Activated CD4-positive, alpha-beta T cell treated with anti-CD3 and anti-CD28 coated beads, Interleukin-2, amount 10 ng/mL, durations not matched to agents 7 days and 5 days (primary cell): ENCODE measurements around the gene BEX3. TPM values are rescaled to one million over a fixed set of nuclear protein-coding genes. Genes with fewer than 3 reads are reported as not detected.

Source experiments
- CTCF ChIA-PET: fragments of 350-600 bp; sonication (Branson Sonifier 250); formaldehyde crosslinking; loops from one replicate; lab custom pipeline; 2021; ENCODE audit warnings: antibody characterized with exemption; lab: Charles Lee
- POLR2A ChIA-PET: fragments of 350-600 bp; sonication (Branson Sonifier 250); formaldehyde crosslinking; loops from one replicate; lab custom pipeline; 2021; ENCODE audit warnings: antibody characterized with exemption; lab: Charles Lee
- DNase-seq: peaks from one replicate; pipeline ENCODE4 v3.0.0-alpha.2; 2020
- H3K27ac Mint-ChIP-seq: one replicate; pipeline ENCODE4 v1.8.0; 2021; ENCODE audit warnings: mild to moderate bottlenecking, moderate library complexity, mixed read lengths
- H3K27me3 Mint-ChIP-seq: one replicate; pipeline ENCODE4 v1.8.0; 2021; ENCODE audit warnings: mixed read lengths
- H3K36me3 Mint-ChIP-seq: one replicate; pipeline ENCODE4 v1.8.0; 2021; ENCODE audit warnings: low read depth, mixed read lengths
- H3K4me1 Mint-ChIP-seq: one replicate; pipeline ENCODE4 v1.8.0; 2021; ENCODE audit warnings: mixed read lengths
- H3K4me3 Mint-ChIP-seq: one replicate; pipeline ENCODE4 v1.8.0; 2021; ENCODE audit warnings: mild to moderate bottlenecking, moderate library complexity, mixed read lengths
- H3K9me3 Mint-ChIP-seq: one replicate; pipeline ENCODE4 v1.8.0; 2021; ENCODE audit warnings: mixed read lengths
- total RNA-seq, 2 experiments: library from RNA; stranded (reverse); gene quantifications; one replicate each; pipeline ENCODE4 v1.2.3, GENCODE V29; 2021

The BEX3 gene
- total RNA-seq, 2 experiments from 2014 or later: 5.4 to 6.3 TPM

DNA sequence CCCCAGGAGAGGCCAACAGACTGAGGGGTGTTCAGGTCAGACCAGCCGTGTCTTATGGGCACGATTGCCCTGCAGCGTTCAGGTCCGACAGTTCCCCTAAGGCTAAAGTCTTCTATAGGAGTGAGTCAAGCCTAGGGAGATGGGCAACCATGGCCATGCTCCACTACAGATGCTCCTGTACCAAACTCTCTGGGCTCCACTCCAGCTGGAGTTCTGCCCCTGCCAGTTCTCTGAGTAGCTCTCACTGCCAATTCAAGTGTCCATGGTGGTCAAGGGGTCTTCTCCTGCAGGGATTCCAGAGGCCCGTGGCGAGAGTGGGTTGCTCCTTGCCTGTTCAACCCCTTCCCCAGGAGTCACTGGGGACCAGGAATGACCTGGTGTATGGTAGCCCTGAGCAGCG is 38.2 kb downstream of the BEX3 start:
- no peaks in the 10 kb centered on the region for H3K27me3 Mint-ChIP-seq
- no peak overlapping the region for H3K27ac Mint-ChIP-seq
- no peak for DNase-seq
- H3K9me3 Mint-ChIP-seq: no peaks in the 10 kb centered on the region
- ChIA-PET POLR2A (no interaction called here), CTCF (no interaction called here)
- H3K36me3 Mint-ChIP-seq: no peaks in the 10 kb centered on the region
- H3K4me1 Mint-ChIP-seq: no peaks in the 10 kb centered on the region
- no peak overlapping the region for H3K4me3 Mint-ChIP-seq

DNA sequence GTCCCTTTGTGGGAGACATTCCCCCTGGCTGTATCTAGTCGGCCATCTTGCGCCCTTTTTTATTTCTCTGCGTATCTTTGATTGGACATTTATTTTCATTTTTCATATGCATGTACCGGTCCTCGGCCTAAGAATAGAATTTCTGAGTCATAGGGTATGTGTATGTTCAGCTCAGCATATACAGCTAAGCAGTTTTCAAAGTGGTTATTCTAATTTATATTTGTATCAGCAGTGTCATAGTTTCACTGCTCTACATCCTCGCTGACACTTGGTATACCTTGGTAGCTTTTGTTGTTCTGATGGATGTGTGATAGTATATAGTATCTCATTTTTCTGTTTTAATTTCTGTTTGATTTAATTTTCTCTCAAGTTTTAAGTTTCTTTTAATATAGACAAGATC is 38.7 kb downstream of the BEX3 start:
- ChIA-PET CTCF (no interaction called here), POLR2A (no interaction called here)
- no peaks in the 10 kb centered on the region for H3K9me3 Mint-ChIP-seq
- DNase-seq: no peak
- no peaks in the 10 kb centered on the region for H3K27me3 Mint-ChIP-seq
- no peak overlapping the region for H3K27ac Mint-ChIP-seq
- no peaks in the 10 kb centered on the region for H3K36me3 Mint-ChIP-seq
- no peak overlapping the region for H3K4me3 Mint-ChIP-seq
- no peaks in the 10 kb centered on the region for H3K4me1 Mint-ChIP-seq

DNA sequence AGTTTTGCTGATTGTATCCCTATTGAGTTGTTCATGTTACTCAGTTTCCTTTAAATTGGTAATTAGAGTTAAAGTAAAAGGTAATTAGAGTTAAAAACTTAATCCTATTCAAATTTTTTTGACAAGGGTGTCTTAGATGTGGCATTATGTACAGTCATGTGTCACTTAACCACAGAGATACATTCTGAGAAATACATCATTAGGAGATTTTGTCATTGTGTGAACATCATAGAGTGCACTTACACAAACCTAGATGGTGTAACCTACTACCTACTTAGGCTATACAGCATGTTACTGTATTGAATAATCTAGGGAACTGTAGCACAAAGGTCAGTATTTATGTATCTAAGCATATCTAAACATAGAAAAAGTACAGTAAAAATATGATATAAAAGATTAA is 39.2 kb downstream of the BEX3 start:
- Mint-ChIP-seq H3K4me1 (no peaks in the 10 kb centered on the region), H3K36me3 (no peaks in the 10 kb centered on the region), H3K27ac (no peak overlapping the region), H3K9me3 (no peaks in the 10 kb centered on the region), H3K4me3 (no peak overlapping the region), H3K27me3 (no peaks in the 10 kb centered on the region)
- no peak for DNase-seq
- ChIA-PET POLR2A (no interaction called here), CTCF (no interaction called here)

DNA sequence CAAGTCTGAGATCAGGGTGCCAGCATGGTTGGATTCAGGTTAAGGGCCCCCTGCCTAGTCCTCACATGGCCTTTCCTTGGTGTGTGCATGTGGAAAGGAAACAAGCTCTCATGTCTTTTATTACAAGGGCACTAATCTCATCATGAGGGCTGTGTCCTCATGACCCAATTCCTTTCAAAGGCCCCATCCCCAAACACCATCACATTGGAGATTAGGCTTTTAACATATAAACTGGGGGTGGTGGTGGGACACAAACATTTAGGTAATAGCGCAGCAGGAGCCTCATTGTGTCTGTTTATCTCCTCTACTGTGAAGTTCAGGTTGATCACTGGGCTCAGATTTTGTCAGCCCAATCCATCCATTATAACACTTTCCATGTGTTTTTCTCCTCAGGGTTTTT is 41.0 kb downstream of the BEX3 start:
- no peak overlapping the region for H3K27ac Mint-ChIP-seq

DNA sequence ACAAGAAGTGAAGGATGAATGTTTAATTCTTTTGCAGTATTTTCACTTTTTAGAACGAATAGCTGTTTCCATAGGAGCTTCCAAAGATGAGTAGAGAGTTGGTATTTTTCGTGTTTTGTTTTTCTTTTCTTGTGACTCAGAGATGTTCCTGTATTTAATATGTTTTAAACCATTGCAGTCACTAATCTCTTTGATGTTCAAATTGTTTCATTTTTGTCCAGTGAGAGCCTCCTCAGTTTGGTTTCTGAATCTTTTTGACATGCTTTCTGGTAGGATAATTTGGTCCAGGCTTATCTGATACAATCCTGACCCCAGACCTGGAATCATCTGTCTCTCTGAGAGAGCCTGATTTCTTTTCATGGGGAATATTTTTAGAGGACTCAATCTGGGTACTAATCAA is 41.6 kb downstream of the BEX3 start:
- Mint-ChIP-seq H3K4me1 (no peaks in the 10 kb centered on the region), H3K27ac (no peak overlapping the region), H3K4me3 (no peak overlapping the region), H3K36me3 (no peaks in the 10 kb centered on the region), H3K27me3 (no peaks in the 10 kb centered on the region), H3K9me3 (no peaks in the 10 kb centered on the region)
- DNase-seq: no peak
- ChIA-PET POLR2A (no interaction called here), CTCF (no interaction called here)

More for the DNA sequence above, 41.0 kb downstream of the BEX3 start:
- CTCF ChIA-PET: no interaction called here
- no peaks in the 10 kb centered on the region for H3K4me1 Mint-ChIP-seq
- no peak overlapping the region for H3K4me3 Mint-ChIP-seq
- no peaks in the 10 kb centered on the region for H3K9me3 Mint-ChIP-seq
- H3K36me3 Mint-ChIP-seq: no peaks in the 10 kb centered on the region
- POLR2A ChIA-PET: no interaction called here
- no peak for DNase-seq
- no peaks in the 10 kb centered on the region for H3K27me3 Mint-ChIP-seq

DNA sequence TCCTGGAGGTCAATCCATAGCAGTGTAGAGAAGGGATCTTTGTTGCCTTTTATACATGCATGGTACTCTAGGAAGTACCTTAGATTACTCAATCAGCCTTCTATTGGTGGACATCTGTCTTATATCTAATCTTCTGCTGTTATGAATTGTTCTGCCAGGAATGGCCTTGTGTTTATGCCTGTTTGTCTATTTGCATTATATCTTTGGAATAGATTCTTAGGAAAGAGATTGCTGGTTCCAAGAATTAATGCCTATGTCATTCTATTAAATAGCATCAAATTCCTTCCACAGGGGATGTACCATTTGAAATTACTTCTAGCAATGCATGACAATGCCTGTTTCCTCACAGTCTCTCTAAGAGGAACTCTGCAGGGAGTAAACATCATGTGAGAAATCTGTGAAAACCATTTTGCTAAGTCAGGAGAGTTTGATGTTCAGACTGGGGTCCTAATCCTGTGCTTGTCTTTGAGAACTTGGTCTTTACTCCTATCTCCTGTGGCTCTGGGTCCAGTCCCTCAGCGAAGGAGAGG is 42.5 kb downstream of the BEX3 start:
- H3K9me3 Mint-ChIP-seq: no peaks in the 10 kb centered on the region
- ChIA-PET POLR2A (no interaction called here), CTCF (no interaction called here)
- no peaks in the 10 kb centered on the region for H3K4me1 Mint-ChIP-seq
- no peak overlapping the region for H3K27ac Mint-ChIP-seq
- H3K27me3 Mint-ChIP-seq: no peaks in the 10 kb centered on the region
- DNase-seq: no peak
- no peaks in the 10 kb centered on the region for H3K36me3 Mint-ChIP-seq
- H3K4me3 Mint-ChIP-seq: no peak overlapping the region

DNA sequence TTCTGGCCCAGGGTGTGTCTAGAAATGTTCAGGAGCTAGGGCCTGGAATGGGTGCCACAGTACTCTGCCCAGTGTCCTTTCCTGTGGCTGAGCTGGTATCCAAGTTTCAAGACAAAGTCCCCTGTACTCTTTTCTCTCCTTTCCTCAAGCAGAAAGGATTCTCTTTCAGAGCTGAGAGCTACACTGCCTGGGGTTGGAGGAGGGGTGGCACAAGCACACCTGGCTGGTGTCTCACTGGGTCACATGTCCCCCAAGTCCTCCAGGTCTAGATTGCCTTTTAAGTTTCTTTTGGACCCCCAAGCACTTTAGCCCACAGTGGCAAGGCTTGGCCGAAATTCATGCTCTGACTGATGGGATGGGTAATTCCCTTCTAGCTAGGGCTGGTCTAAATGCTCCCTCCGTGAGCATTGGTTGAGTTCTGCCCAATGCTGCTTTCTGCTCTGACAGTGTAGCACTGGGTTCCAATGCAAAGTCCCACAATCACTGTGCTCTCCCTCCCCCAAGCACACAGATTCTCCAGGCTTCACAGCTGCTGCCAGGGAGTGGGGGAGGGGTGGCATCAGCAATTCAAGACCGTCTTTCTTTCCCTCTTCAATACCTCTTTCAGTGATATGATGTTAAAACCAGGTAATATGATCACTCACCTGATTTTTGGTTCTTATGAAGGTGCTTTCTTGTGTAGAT is 47.8 kb downstream of the BEX3 start:
- ChIA-PET CTCF (interaction anchor here (0.5 kb wide), 1 partner anchor 36 kb away, joined by 3 read pairs; no protein-coding TSS in a partner anchor), POLR2A (no interaction called here)
- Mint-ChIP-seq H3K4me3 (no peak overlapping the region), H3K27ac (no peak overlapping the region), H3K9me3 (no peaks in the 10 kb centered on the region), H3K36me3 (no peaks in the 10 kb centered on the region), H3K4me1 (no peaks in the 10 kb centered on the region), H3K27me3 (peaks cover 2% of the 10 kb centered on the region)
- no peak for DNase-seq

Other genes with a start within 250 kb of the BEX3 start
- 10 to 100 TPM in 1 of 2 experiments, 1 to 10 TPM in 1; 9.9 to 11.2 TPM for gene BEX4, start 161.4 kb upstream of the BEX3 start, total RNA-seq
- 10 to 100 TPM; 35.2 to 48.1 TPM for gene TCEAL8, start 121.4 kb upstream of the BEX3 start, total RNA-seq
- gene TCEAL5, start 99.8 kb upstream of the BEX3 start, total RNA-seq: not detected
- gene BEX2, start 65.5 kb upstream of the BEX3 start, total RNA-seq: 1 to 10 TPM; 5.0 to 5.3 TPM
- gene TCEAL7, start 46.3 kb upstream of the BEX3 start, total RNA-seq: not detected
- not detected for gene TCEAL9, start 20.0 kb upstream of the BEX3 start, total RNA-seq
- under 1 TPM; 0.10 to 0.12 TPM for gene RAB40A, start 143.0 kb downstream of the BEX3 start, total RNA-seq
- gene TCEAL4, start 209.0 kb downstream of the BEX3 start, total RNA-seq: 1 to 10 TPM; 4.9 to 5.1 TPM
- 1 to 10 TPM; 2.1 to 4.0 TPM for gene TCEAL3, start 231.4 kb downstream of the BEX3 start, total RNA-seq